Activated CD4-positive, alpha-beta T cell treated with anti-CD3 and anti-CD28 coated beads, Interleukin-2, Interleukin-6, amounts not matched to agents 100 ng/mL and 50 ng/mL, durations not matched to agents 16 hours and 8 hours (primary cell): ENCODE results near the gene TMEM221.
A peak's percentile ranks its signal among the peaks of the same experiment; 100 is the strongest.

ENCODE experiments used
- DNase-seq: peaks from one replicate; pipeline ENCODE4 v3.0.0-alpha.2; 2020

TMEM221 gene

GRCh38 chr19:17471410-17472125, 23.1 kb upstream of the TMEM221 start:
- DNase-seq, result no peak

DNA sequence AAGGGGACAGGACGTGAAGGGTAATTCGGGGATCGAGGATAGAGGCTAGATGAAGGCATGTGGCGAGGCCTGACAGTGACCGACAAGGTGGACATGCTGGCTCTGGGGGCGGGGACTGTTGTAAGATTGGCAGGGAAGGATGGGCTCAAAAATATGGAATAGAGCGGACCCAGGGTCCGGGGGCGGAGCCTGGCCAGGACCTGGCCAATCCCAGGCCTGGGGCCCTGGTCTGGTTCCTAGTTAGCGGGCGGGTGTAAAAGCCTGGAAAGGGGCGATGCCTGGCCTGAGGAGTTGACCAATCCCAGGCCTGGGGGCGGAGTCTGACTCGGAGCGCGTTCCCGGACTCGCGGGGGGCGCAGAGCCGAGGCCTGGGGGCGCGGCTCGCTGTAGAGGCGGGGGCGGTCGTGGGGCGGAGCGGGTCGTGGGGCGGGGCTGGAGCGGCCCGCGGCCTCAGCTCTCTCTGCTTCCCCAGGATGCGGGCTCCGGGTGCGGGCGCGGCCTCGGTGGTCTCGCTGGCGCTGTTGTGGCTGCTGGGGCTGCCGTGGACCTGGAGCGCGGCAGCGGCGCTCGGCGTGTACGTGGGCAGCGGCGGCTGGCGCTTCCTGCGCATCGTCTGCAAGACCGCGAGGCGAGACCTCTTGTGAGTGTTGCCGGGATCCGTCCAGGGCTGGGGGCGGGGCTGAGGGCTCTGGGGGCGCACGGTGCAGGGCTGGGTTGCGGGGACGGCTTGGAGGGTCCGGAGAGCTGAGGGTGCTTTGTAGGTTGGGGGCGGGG, 21.8 kb upstream of the TMEM221 start, which contains the start of gene SLC27A1:
Gene SLC27A1, plus strand, starts transcription at position 457 of the 774 bp plus-strand sequence. Its CDS starts 17 bp downstream, at position 474.
- DNase-seq, result peak; percentile 91

GRCh38 chr19:17469481-17470067, 21.1 kb upstream of the TMEM221 start:
- peak; percentile 91 for DNase-seq

DNA sequence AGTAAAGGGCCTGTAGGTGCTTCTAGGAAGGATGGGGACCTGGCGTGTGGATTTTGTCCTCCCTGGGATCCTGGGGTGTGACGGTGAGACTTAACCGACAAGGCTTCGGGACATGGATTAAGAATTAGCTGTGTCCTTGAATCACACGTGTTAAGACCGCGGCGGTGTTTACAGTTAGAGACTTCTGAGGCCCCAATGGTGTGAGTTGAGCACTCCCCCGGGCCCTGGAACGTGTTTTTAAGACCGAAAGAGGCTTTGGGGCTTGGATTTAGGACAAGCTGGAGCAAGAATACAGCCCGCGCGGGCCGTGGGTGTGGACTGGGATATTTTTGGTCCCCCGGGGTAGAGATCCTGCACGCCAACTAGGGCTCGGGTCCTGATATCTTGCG, 20.6 kb upstream of the TMEM221 start:
- no peak for DNase-seq

DNA sequence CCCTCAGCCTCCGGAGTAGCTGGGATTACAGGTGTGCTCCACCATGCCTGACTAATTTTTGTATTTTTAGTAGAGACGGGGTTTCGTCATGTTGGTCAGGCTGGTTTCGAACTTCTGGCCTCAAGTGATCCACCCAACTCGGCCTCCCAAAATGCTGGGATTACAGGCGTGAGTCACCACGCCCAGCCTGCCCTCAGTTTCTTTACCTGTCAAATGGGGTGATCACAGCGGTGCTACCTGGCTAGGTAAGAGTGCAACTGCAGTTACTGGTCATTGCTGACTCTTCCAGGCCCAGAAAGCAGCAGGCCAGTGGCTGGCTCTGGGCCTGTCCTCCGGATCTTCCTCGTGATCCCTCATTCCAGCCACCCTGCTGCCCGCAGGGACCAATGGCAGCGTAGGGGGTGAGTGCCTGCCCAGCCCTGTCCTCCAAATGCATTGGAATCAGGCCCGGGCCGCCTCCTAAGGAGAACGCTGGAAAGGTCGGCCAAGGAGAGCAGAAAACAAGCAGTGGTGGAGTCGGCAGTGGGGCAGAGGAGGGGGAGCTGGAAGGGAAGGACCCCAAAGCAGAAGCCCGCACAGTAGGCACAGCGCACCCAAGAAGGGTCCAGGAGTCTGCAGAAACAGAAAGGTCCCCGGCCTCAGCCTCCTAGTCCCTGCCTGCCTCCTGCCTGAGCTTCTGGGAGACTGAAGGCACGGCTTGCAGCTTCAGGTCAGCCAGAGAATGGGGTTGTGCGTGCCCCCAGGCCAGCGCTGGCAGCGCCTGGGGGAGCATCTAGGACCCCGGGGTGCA, 20.0 kb upstream of the TMEM221 start:
- DNase-seq, result no peak

- DNase-seq, result no peak
These were observed 19.2 kb upstream of the TMEM221 start for GRCh38 chr19:17467471-17468301.

- DNase-seq, result no peak
These were observed 18.0 kb upstream of the TMEM221 start for GRCh38 chr19:17466487-17466850.

DNA sequence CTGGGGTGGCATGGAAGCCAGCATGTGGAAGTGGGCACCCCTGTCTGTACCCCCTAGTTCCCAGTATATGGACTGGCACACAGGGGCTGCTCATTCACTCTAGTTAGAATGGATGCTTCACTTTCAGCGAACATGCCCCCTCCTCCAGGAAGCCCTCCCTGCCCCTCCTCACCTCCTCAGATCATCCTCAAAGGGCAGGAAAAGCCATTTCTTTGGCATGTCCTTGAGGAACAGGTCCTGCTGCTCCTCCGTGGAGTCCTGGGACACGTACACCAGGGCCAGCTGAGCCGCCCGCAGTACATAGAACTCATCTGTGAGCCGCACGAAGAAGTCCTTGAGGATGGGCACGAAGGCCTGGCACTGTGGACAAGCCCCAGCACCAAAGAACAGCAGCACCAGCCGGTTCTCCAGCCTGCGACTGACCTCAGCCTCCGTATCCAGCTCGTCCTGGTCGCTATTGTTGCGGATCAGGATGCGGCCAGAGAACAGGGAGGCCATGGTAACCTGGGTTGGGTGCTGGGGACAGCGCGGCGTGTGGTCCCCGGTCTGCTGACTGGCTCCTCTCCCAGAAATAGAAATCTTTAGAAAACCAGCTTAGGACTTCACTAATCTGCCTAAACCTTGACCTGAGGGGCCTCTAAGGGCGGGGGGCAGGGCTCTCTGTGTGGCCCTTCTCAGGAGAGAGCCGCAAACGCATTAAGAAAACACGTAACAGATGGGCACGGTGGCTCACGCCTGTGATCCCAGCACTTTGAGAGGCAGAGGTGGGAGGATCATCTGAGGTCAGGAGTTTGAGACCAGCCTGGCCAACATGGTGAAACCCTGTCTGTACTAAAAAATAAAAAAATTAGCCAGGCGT, 12.1 kb upstream of the TMEM221 start, which contains the start of gene NXNL1:
Gene NXNL1, minus strand, starts transcription at position 555 of the 859 bp plus-strand sequence. Its CDS starts 57 bp downstream, at position 498.
- no peak for DNase-seq

DNA sequence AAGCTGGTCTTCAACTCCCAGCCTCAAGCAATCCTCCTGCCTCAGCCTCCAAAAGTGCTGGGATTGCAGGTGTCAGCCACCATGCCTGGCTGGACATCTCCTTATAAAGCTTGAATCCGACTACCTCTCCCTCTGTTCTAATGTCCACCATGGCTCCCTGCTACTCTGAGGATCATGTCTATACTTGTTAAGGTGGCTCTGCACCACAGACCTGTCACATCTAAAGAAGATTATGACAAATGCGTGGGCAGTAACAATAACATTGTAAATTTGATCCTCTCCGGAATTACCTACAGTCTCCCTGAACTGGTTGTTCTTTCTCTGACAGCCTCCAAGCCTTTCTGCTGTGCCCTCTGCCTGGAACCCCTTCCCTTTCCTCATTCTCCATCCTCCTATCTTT, 10.5 kb upstream of the TMEM221 start:
- DNase-seq, result no peak

DNA sequence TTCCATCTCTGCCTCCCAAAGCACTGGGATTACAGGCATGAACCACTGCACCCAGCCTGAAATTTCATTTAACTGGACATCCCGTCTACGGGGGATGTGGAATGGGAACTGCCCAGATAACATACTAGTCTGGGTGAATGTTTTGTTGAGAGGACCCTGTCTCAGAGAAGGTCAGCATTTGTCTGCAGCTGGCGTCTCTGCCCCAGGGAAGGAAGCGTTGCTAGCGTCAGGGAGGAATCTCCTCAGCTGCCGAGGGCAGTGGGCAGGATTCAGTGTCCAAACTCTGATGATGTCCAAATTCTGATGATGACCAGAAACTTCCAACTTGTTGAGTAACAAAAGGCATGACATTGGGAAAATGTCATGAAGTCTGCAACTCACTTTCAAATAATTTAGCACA, 9.1 kb upstream of the TMEM221 start:
- DNase-seq, result no peak

DNA sequence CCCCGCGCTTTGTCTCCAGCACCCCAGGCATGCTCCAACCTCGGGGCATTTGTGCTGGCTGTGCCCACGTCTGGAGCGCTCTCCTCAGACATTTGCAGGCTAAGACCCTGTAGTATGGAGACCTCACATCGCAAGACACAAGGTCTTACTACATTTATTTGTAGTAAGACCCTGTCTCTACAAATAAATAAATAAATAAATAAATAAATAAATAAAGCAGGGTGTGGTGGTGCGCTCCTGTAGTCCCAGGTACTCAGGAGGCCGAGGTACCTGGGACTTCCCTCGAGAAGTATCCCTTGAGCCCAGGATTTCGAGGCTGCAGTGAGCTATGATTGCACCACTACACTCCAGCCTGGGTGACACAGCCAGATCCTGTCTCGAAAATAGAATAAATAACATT, 7.7 kb upstream of the TMEM221 start:
- DNase-seq, result no peak

DNA sequence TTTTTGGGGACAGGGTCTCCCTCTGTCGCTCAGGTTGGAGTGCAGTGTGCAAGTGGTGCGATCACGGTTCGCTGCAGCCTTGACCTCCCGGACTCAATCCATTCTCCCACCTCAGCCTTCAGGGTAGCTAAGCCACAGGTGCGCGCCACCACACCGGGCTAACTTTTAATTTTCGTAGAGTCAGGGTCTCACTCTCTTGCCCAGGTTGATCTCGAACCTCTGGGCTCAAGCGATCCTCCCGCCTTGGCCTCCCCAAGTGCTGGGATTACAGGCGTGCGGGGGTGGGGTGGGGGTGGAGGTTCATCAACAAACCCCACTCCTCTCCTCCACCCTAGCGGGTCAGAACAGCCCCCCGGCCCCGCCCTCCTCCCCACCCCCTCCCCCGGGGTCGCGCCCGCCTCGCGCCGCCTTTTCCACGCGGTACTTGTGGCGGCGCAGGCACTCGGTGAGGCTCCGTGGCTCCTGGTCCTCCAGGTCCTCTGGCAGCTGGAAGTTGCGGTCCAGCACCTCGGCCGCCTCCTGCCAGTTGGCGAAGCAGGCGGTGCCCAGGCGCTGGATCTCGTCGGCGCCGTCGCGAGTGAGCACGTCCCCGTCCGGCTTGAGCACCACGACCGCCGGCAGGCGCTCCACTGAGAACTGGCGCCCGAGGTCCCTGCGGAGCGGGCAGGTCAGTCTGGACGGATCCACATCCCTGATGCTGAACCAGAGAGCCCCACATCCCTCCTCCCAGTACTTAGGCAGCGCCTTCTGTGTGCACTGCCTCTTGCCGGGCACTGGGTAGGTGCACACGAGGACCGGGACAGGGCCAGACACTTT, 7.0 kb upstream of the TMEM221 start:
- DNase-seq, result no peak

- no peak for DNase-seq
These were observed 6.2 kb upstream of the TMEM221 start for GRCh38 chr19:17454576-17455071.

- DNase-seq, result no peak
These were observed 3.4 kb upstream of the TMEM221 start for GRCh38 chr19:17451820-17452219.

GRCh38 chr19:17450264-17451075, 2.0 kb upstream of the TMEM221 start:
- DNase-seq, result peak; percentile 81

- no peak for DNase-seq
These were observed 751 bp downstream of the TMEM221 start for GRCh38 chr19:17447704-17448130.

DNA sequence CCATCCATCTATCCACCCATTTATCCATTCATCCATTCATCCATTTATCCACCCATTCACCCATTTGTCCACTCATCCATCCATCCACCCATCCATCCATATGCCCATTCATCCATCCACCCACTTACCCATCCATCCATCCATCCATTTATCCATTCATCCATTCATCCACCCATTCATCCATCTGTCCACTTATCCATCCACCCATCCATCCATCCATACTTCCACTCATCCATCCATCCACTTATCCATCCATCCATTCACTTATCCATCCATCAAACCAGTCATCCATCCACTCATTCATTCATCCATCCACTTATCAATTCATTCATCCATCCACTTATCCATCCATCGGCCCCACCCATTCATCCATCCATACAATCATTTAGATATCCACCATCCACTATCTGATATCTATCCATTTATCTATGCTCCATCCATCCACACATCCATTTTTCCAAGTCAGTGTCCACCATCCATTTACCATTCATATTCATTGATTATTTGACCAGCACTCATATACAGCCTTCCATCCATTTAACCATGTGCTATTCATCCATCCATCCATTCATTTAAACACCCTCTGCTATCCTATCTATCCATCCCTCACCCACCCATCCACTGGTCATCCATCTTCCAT, 2.8 kb downstream of the TMEM221 start:
- no peak for DNase-seq

GRCh38 chr19:17441241-17442021, 7.0 kb downstream of the TMEM221 start:
- peak; percentile 42 for DNase-seq
